Measurements from ENCODE around the gene LGALSL.

DNA sequence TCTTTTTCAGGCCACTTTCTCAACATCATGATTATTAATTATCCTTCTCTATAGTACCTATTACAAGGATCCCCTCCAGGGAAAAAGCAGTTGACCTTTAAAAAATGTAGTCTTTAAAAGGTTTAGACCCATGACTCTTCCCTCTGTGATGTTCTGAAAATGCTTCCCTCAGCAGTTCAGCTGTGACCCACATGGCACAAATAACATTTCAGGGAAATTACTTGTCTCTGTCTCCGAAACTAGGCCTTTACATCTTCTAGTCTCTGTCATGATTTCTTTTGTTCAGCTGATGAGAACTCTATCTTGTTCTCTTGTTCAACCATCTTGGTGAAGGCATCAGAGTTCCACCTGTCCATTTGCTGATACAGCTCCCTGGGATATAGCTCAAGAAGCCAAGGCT, 28.3 kb downstream of the LGALSL start:
- TF ChIP-seq CTCF (conservative IDR thresholded peaks at IDR 0.05; ENCODE audit: low read length) = no peak
- TF ChIP-seq EZH2phosphoT487 (IDR thresholded peaks at IDR 0.05; ENCODE audit: borderline replicate concordance) = no peak

Data from Loucy (cell line).